ENCODE measurements around the gene HHIPL2.

DNA sequence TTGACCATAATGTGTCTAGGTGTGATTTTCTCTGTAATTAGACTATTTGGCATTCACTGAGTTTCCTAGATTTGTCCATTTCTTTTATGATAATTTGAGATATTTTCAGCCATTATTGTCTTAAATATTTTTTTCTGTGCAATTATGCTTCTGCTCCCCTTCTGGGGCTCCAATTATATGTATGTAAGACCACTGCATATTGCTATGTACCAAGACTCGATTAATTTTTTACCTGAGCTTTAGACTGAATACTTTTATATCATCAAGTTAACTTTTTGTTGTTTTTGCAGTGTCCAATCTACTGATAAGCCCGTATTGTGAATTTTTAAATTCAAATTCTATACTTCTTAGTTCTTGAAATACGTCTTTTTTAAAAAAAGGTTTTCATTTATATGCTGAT lies 46.9 kb upstream of the HHIPL2 start:
- TF ChIP-seq, protein P1, sequence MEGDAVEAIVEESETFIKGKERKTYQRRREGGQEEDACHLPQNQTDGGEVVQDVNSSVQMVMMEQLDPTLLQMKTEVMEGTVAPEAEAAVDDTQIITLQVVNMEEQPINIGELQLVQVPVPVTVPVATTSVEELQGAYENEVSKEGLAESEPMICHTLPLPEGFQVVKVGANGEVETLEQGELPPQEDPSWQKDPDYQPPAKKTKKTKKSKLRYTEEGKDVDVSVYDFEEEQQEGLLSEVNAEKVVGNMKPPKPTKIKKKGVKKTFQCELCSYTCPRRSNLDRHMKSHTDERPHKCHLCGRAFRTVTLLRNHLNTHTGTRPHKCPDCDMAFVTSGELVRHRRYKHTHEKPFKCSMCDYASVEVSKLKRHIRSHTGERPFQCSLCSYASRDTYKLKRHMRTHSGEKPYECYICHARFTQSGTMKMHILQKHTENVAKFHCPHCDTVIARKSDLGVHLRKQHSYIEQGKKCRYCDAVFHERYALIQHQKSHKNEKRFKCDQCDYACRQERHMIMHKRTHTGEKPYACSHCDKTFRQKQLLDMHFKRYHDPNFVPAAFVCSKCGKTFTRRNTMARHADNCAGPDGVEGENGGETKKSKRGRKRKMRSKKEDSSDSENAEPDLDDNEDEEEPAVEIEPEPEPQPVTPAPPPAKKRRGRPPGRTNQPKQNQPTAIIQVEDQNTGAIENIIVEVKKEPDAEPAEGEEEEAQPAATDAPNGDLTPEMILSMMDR (IDR thresholded peaks at IDR 0.05), result no peak
- TF ChIP-seq POLR2A (IDR thresholded peaks at IDR 0.05) (no peak), EP300 (IDR thresholded peaks at IDR 0.05) (no peak)
